ENCODE results near the gene MROH8. TPM values are rescaled to one million over a fixed set of nuclear protein-coding genes. Genes with fewer than 3 reads are reported as not detected.

The MROH8 gene
- total RNA-seq, 1 donor from 2014 or later = 3.6 TPM

DNA sequence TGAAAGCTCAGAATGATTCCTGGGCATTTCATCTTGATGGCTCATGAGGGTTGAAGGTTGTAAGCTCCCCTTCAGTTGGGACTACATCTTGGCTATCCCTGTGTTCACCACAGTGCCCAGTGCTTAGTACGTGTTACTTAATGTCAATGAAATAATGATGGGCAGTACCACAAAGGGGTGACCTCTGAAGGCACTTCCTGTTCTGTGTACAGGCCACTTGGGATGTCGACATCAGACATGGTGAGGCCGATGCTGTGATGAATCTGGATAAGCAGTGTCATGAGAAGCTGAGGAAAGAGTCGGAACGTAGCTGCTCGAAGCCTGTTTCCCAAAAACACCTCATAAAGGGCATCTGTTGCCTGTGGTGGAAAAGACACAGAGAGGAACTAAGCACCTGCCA lies 55.9 kb downstream of the MROH8 start:
- Histone ChIP-seq H3K27me3 (ENCODE audit: low read depth) (no peaks in the 10 kb centered on the region), H3K4me3 (no peak overlapping the region), H3K9me3 (replicated peaks) (no peaks in the 10 kb centered on the region), H3K4me1 (no peaks in the 10 kb centered on the region), H3K27ac (replicated peaks) (no peak overlapping the region), H3K36me3 (no peaks in the 10 kb centered on the region)
- TF ChIP-seq, protein P1, sequence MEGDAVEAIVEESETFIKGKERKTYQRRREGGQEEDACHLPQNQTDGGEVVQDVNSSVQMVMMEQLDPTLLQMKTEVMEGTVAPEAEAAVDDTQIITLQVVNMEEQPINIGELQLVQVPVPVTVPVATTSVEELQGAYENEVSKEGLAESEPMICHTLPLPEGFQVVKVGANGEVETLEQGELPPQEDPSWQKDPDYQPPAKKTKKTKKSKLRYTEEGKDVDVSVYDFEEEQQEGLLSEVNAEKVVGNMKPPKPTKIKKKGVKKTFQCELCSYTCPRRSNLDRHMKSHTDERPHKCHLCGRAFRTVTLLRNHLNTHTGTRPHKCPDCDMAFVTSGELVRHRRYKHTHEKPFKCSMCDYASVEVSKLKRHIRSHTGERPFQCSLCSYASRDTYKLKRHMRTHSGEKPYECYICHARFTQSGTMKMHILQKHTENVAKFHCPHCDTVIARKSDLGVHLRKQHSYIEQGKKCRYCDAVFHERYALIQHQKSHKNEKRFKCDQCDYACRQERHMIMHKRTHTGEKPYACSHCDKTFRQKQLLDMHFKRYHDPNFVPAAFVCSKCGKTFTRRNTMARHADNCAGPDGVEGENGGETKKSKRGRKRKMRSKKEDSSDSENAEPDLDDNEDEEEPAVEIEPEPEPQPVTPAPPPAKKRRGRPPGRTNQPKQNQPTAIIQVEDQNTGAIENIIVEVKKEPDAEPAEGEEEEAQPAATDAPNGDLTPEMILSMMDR (IDR thresholded peaks at IDR 0.05; ENCODE audit: borderline replicate concordance) = no peak
- DNase-seq = no peak
- intact Hi-C loops (cut with micrococcal nuclease) = no loop called here

DNA sequence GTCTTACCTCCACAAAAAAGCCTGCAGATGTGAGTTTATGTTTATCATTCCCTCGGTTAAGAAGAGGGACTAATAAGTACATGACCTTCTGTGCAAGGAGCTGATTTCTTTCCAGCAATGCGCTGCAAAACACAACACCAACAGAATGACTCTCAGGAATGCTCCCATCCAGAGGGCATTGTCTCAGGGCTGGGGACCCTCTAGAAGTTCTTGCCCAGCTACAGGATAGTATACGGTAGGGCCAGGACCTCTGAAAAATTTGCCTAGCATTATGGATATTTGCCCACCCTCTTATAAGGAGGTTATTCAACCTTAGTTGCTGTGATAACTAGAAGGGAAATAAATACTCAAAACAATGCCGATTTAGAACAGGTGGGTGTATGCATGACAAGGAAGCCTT lies 58.9 kb downstream of the MROH8 start:
- intact Hi-C loops (cut with micrococcal nuclease) = no loop called here
- H3K9me3 ChIP-seq (replicated peaks) = no peaks in the 10 kb centered on the region

DNA sequence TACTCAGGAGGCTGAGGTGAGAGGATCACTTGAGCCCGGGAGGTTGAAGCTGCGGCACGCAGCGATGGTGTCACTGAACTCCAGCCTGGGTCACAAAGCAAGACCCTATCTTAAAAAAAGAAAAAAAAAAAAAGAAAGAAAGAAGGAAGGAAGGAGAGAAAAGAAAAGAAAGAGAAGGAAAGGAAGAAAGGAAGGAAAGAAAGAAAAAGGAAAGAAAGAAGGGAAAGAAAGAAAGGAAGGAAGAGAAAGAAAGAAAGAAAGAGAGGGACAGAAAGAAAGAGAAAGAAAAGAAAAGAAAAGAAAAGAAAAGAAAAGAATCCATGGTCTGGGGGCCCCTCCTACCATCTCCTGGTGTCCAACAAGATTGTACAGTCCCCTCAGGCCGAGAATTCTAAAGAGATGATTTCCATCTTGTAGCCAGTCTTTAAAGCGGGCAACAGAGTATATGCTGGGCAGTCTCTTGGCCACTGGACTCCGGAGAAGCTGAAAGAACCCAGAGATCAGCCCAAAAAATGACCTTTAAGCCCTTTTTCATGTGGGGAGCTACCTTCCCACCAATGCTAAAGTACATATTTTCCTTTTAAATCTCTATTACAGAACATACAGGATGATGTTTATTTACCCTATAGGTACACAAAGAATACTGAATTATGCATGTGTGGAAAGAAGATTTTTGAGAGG lies 59.9 kb downstream of the MROH8 start:
- H3K4me1 ChIP-seq = no peaks in the 10 kb centered on the region
- H3K9me3 ChIP-seq (replicated peaks) = no peaks in the 10 kb centered on the region
- TF ChIP-seq, protein P1 (IDR thresholded peaks at IDR 0.05; ENCODE audit: borderline replicate concordance) = no peak
- intact Hi-C loops (cut with micrococcal nuclease) = no loop called here
- H3K27me3 ChIP-seq (ENCODE audit: low read depth) = no peaks in the 10 kb centered on the region
- no peak for DNase-seq
- no peak overlapping the region for H3K4me3 ChIP-seq
- H3K36me3 ChIP-seq = no peaks in the 10 kb centered on the region
- H3K27ac ChIP-seq (replicated peaks) = no peak overlapping the region

More for the DNA sequence above, 58.9 kb downstream of the MROH8 start:
- TF ChIP-seq, protein P1 (IDR thresholded peaks at IDR 0.05; ENCODE audit: borderline replicate concordance) = no peak
- H3K27ac ChIP-seq (replicated peaks) = no peak overlapping the region
- H3K4me1 ChIP-seq = no peaks in the 10 kb centered on the region
- H3K36me3 ChIP-seq = no peaks in the 10 kb centered on the region
- no peaks in the 10 kb centered on the region for H3K27me3 ChIP-seq (ENCODE audit: low read depth)
- no peak overlapping the region for H3K4me3 ChIP-seq
- no peak for DNase-seq

DNA sequence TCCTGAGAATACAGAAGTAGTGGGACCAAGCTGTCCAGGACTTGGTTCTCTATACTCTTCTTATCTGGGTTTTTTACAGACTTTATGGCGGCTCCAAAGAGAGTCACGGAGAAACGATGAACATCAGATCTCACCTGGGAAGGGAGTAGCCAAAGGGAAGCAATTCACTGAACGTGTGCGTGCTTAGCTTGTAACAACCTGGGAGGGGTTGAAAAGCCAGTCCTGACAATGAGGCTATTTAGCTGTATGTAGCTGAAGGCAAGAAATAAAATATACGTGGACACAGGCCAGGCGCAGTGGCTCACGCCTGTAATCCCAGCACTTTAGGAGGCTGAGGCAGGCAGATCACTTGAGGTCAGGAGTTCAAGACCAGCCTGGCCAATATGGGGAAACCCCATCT lies 65.3 kb downstream of the MROH8 start:
- H3K9me3 ChIP-seq (replicated peaks) = no peaks in the 10 kb centered on the region
- H3K36me3 ChIP-seq = no peaks in the 10 kb centered on the region
- H3K4me1 ChIP-seq = no peaks in the 10 kb centered on the region
- intact Hi-C loops (cut with micrococcal nuclease) = no loop called here
- TF ChIP-seq, protein P1 (IDR thresholded peaks at IDR 0.05; ENCODE audit: borderline replicate concordance) = no peak
- H3K27ac ChIP-seq (replicated peaks) = no peak overlapping the region
- no peak for DNase-seq
- no peaks in the 10 kb centered on the region for H3K27me3 ChIP-seq (ENCODE audit: low read depth)
- H3K4me3 ChIP-seq = no peak overlapping the region

DNA sequence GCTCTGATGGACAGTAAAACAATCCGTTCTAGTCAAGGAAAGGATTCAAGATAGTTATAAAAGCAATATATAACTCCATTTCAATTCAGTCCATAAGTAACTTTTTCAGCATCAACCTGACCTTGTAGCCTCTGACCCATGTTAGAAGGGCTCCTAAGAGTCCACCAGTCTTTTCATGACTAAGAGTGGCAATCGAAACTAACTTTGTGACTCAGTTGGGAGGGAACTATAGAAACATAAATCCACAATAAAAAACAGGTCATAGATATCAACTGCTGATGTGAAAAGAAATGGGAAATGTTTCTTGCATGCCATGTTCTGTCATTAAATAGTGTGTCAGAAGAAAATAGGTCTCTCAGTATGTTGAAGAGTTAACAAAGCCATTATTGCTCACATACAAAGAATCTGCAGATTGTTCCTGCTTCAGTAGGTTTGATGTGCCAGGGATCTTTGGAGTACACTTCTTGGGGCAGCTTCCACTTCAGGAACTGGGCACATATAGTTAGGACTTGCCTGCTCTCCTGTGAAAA lies 67.4 kb downstream of the MROH8 start:
- no peak for DNase-seq
- intact Hi-C loops (cut with micrococcal nuclease) = no loop called here
- no peaks in the 10 kb centered on the region for H3K9me3 ChIP-seq (replicated peaks)
- TF ChIP-seq, protein P1 (IDR thresholded peaks at IDR 0.05; ENCODE audit: borderline replicate concordance) = no peak
- H3K27me3 ChIP-seq (ENCODE audit: low read depth) = no peaks in the 10 kb centered on the region
- no peaks in the 10 kb centered on the region for H3K4me1 ChIP-seq
- no peak overlapping the region for H3K27ac ChIP-seq (replicated peaks)
- no peaks in the 10 kb centered on the region for H3K36me3 ChIP-seq
- no peak overlapping the region for H3K4me3 ChIP-seq
